ENCODE measurements around the gene IL18RAP. TPM values are rescaled to one million over a fixed set of nuclear protein-coding genes. Genes with fewer than 3 reads are reported as not detected.

Gene IL18RAP
- total RNA-seq, 1 experiment from 2014 or later = not detected

DNA sequence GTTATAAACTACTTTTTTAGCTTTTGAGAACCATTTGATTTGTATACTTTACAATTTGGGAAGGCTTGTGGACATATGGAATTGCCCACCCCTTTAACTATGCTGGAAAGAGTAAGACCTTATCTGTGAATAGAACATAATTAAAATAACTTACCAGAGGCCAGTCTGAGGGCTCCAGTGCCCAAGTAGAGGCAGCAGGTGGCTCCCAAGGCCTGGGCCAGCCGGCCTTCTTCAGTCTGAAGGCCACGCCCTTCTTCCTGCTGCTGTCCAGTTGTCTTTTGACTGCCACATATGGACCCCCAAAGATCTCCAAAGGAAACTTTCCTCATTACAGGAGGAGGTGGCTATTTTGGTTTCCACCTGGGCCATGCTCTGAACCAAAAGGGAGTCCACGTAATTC lies 12.0 kb upstream of the IL18RAP start:
- Mint-ChIP-seq H3K9me3 (ENCODE audit: unreplicated experiment) (no peaks in the 10 kb centered on the region), H3K4me1 (ENCODE audit: low read depth, unreplicated experiment) (no peaks in the 10 kb centered on the region), H3K4me3 (ENCODE audit: unreplicated experiment) (no peak overlapping the region), H3K36me3 (ENCODE audit: insufficient read depth, unreplicated experiment) (no peaks in the 10 kb centered on the region), H3K27me3 (ENCODE audit: insufficient read depth, unreplicated experiment) (peaks cover 12% of the 10 kb centered on the region), H3K27ac (ENCODE audit: unreplicated experiment) (no peak overlapping the region)
- POLR2A ChIA-PET = no interaction called here
- no peaks in the 10 kb centered on the region for H3K27me3 ChIP-seq (replicated peaks; ENCODE audit: control insufficient read depth, insufficient read depth, low read length)
- CTCF ChIA-PET = no interaction called here
- no peaks in the 10 kb centered on the region for H3K4me1 ChIP-seq
- no TSS peak for BruUV-seq (replicated peaks)
- no peaks in the 10 kb centered on the region for H3K36me3 ChIP-seq (ENCODE audit: control insufficient read depth, insufficient read depth, low read length)
- TF ChIP-seq, protein P1, sequence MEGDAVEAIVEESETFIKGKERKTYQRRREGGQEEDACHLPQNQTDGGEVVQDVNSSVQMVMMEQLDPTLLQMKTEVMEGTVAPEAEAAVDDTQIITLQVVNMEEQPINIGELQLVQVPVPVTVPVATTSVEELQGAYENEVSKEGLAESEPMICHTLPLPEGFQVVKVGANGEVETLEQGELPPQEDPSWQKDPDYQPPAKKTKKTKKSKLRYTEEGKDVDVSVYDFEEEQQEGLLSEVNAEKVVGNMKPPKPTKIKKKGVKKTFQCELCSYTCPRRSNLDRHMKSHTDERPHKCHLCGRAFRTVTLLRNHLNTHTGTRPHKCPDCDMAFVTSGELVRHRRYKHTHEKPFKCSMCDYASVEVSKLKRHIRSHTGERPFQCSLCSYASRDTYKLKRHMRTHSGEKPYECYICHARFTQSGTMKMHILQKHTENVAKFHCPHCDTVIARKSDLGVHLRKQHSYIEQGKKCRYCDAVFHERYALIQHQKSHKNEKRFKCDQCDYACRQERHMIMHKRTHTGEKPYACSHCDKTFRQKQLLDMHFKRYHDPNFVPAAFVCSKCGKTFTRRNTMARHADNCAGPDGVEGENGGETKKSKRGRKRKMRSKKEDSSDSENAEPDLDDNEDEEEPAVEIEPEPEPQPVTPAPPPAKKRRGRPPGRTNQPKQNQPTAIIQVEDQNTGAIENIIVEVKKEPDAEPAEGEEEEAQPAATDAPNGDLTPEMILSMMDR (IDR thresholded peaks at IDR 0.05; ENCODE audit: insufficient read depth in 1 of 2, low read depth in 1 of 2, low read length in 1 of 2, severe bottlenecking in 1 of 2, unreplicated experiment in 1 of 2) = no peak
- H3K4me3 ChIP-seq (ENCODE audit: low read depth, low read length) = no peak overlapping the region
- no peak for DNase-seq
- no peaks in the 10 kb centered on the region for H3K9me3 ChIP-seq
- intact Hi-C loops (cut with micrococcal nuclease; ENCODE audit: unreplicated experiment) = no loop called here

DNA sequence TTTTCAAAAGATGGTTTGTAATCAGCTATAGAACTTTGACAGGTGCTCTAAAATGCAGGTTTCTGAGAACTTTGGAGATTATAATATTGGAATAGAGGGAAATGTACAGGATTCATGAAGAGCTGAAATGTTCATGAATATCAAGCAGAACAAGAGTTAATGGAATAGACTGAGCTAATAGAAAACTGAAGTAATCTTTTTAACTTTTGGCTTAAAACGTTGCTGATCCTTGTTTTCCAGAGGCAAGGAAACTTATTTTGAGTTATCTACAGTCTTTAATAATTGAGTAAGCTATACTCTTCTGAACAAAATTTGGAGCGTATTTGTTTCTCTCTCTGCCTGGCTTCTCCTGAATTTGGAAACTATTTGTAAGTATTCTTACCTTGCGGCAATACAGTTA lies 10.8 kb upstream of the IL18RAP start:
- Mint-ChIP-seq H3K27me3 (ENCODE audit: insufficient read depth, unreplicated experiment) (peaks cover 7% of the 10 kb centered on the region), H3K4me1 (ENCODE audit: low read depth, unreplicated experiment) (no peaks in the 10 kb centered on the region), H3K27ac (ENCODE audit: unreplicated experiment) (no peak overlapping the region), H3K9me3 (ENCODE audit: unreplicated experiment) (no peaks in the 10 kb centered on the region), H3K36me3 (ENCODE audit: insufficient read depth, unreplicated experiment) (no peaks in the 10 kb centered on the region), H3K4me3 (ENCODE audit: unreplicated experiment) (no peak overlapping the region)
- BruUV-seq (replicated peaks) = no TSS peak
- DNase-seq = no peak
- no peaks in the 10 kb centered on the region for H3K27me3 ChIP-seq (replicated peaks; ENCODE audit: control insufficient read depth, insufficient read depth, low read length)
- TF ChIP-seq, protein P1 (IDR thresholded peaks at IDR 0.05; ENCODE audit: insufficient read depth in 1 of 2, low read depth in 1 of 2, low read length in 1 of 2, severe bottlenecking in 1 of 2, unreplicated experiment in 1 of 2) = no peak
- H3K4me1 ChIP-seq = no peaks in the 10 kb centered on the region
- POLR2A ChIA-PET = no interaction called here
- CTCF ChIA-PET = no interaction called here
- H3K36me3 ChIP-seq (ENCODE audit: control insufficient read depth, insufficient read depth, low read length) = no peaks in the 10 kb centered on the region
- intact Hi-C loops (cut with micrococcal nuclease; ENCODE audit: unreplicated experiment) = no loop called here
- H3K4me3 ChIP-seq (ENCODE audit: low read depth, low read length) = no peak overlapping the region
- H3K9me3 ChIP-seq = no peaks in the 10 kb centered on the region

DNA sequence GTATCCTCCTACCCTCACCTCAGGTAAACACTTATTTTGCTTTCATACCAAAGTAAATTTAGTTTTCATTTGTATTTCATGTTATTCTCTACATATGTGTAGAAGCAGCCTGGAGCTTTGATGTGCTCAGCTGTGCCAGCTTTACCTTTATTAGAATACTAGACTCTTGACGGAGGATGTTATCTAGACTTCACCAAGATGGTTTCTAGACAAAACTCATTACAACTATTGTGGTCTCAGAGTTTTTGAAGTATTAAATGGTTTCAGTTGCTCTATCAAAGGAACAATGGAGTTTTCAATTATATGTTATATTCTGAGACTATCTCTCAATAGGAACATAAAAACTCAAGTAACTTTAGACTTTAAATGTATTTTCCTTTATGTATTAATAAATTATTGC lies 5.0 kb upstream of the IL18RAP start:
- intact Hi-C loops (cut with micrococcal nuclease; ENCODE audit: unreplicated experiment) = no loop called here
- ChIA-PET POLR2A (no interaction called here), CTCF (no interaction called here)
- BruUV-seq (replicated peaks) = no TSS peak
- Histone ChIP-seq H3K4me3 (ENCODE audit: low read depth, low read length) (no peak overlapping the region), H3K27me3 (replicated peaks; ENCODE audit: control insufficient read depth, insufficient read depth, low read length) (peaks cover 2% of the 10 kb centered on the region; the same call in 1 of the 2 replicates), H3K36me3 (ENCODE audit: control insufficient read depth, insufficient read depth, low read length) (no peaks in the 10 kb centered on the region), H3K9me3 (no peaks in the 10 kb centered on the region), H3K4me1 (no peaks in the 10 kb centered on the region)
- TF ChIP-seq, protein P1 (IDR thresholded peaks at IDR 0.05; ENCODE audit: insufficient read depth in 1 of 2, low read depth in 1 of 2, low read length in 1 of 2, severe bottlenecking in 1 of 2, unreplicated experiment in 1 of 2) = no peak
- Mint-ChIP-seq H3K27me3 (ENCODE audit: insufficient read depth, unreplicated experiment) (peaks cover 18% of the 10 kb centered on the region), H3K4me3 (ENCODE audit: unreplicated experiment) (no peak overlapping the region), H3K27ac (ENCODE audit: unreplicated experiment) (no peak overlapping the region), H3K9me3 (ENCODE audit: unreplicated experiment) (no peaks in the 10 kb centered on the region), H3K36me3 (ENCODE audit: insufficient read depth, unreplicated experiment) (no peaks in the 10 kb centered on the region), H3K4me1 (ENCODE audit: low read depth, unreplicated experiment) (no peaks in the 10 kb centered on the region)
- DNase-seq = no peak

Measured in Caco-2 (cell line).